Measurements from ENCODE around the gene SETD7.
A peak's percentile ranks its signal among the peaks of the same experiment; 100 is the strongest.

The SETD7 gene

DNA sequence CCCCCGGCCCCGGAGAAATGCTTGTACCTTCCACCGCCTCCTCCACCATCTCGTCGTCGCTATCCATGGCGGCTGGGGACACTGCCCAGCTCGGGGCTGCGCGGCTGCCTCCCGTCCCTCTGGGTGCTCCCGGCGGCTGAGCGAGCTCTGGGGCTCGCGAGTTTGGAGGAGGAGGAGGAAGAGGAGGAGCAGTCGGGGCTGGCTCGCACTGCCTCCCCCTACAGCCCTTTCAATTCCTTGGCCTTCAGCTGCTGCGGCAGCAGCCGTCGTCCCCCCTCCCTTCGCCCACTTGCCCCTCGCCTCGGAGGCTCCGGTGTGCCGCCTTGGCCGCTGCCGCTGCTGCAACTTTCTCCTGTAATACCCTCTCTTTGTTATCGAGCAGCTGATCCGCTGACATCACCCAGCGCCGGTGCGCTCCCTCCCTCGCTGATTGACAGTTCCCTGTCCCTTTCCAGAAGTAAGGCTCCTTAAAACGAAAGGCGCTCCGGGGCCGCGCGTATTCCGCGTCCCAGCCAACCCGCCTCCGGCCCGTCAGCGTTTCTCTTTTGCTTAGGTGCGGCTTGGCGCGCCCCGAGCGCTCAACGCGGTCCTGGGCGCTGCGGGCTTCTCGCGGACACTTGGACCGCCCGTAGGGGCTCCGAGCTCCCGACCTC lies at the start of gene SETD7:
TSS of gene SETD7 (minus strand) at position 149 of the 653 bp plus-strand sequence. CDS start at position 67, 82 bp downstream.
- FAIRE-seq = no peak

DNA sequence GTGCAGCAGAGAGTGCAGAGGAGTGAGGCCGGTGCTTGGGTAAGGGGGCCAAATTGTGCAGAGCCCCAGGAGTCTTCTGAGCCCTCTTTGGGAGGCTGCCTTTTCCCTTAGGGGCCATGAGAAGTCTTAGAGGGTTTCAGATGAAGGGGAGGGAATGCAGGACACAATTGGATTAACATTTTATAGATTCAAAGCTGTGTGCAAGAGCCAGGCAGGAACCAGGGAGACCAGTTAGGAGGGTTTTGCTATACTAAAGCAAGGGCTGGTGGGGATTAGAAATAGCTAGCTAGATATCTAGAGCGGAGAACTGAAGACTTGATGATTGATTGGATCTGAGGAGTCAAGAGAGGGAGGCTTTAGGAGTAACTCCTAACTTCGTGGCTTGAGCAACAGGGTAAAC lies 49.5 kb upstream of the SETD7 start:
- no peak for FAIRE-seq
- no peak for DNase-seq (ENCODE audit: low spot score)

More for the DNA sequence above, at the start of gene SETD7:
- peak; percentile 61 for DNase-seq (ENCODE audit: low spot score)

DNA sequence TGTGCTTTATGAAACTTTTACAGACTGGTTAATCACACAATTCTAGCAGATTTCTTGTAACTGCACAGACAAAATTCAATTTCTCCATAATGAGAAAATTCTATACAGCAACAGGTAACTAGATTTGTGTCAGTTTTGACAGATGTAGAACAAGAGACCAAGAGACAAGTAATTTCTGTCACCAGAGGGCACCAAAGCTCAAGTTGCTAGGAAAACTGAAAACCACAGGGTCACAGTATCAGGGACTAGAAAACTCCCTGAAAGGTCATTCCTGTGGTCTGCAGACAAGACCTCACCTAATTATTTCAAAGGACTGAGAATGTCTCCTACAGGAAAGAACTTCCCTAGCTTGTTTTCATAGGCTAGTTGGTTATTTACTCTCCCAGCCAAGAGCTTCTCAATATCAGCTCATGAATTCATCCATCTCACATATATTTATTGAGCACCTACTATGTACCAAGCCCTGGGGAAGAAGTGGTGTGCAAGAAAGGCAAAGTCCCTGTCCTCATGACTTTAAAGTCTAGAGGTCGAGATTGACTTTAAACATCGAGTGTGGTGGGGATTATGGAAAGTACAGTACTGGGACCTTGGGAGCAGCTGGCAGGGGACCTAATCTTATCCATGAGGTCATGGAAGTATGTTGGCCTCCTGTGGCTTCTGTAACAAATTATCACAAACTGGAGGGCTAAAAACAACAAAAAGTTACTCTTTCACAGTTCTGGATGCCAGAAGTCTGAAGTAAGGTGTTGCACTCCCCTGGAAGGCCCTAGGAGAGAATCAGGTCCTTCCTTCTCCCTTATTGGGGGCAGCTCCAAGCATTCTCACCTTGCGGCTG lies 47.8 kb upstream of the SETD7 start:
- DNase-seq (ENCODE audit: low spot score) = peak; percentile 57
- peak; percentile 14 for FAIRE-seq

DNA sequence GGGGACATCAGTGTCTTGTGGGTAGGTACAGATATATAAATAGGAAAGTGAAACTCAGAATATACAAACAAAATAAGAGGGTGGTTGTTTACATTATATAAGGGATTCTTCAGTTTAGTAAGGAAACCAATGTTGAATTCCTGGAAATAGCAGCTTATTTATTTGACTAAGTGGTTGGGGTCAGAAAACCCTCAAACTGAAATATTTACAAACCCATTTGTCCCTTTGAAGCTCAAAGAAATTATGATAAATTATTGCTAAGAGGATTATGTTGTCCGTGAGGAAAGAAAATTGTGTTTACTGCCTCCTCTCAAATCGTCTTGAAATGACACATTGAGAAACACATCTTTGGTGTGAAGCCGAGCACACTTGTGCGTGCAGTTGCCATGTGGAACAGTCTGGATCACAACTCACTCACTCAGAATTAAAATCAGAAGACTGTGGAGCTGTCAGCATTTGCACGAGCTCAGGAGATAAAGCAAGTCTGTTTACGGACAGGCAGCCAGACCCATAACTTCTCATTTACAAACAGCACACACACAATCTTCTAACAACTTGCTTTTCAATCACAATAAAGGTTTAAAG lies 46.8 kb upstream of the SETD7 start:
- no peak for DNase-seq (ENCODE audit: low spot score)
- FAIRE-seq = no peak

DNA sequence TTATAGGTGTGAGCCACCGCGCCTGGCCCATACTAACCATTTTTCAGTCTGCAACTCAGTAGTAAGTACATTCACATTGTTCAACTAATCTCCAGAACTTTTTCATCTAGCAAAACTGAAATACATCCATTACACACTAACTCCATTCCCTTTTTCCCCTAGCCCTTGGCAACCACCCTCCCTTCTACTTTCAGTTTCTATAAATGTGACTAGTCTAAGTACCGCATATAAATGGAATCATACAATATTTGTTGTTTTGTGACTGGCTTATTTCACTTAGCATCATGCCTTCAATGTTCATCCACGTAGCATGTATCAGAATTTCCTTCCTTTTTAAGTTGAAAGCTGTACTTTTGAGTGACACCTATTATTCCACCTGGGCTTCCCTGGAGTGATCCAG lies 44.6 kb upstream of the SETD7 start:
- no peak for DNase-seq (ENCODE audit: low spot score)
- no peak for FAIRE-seq

DNA sequence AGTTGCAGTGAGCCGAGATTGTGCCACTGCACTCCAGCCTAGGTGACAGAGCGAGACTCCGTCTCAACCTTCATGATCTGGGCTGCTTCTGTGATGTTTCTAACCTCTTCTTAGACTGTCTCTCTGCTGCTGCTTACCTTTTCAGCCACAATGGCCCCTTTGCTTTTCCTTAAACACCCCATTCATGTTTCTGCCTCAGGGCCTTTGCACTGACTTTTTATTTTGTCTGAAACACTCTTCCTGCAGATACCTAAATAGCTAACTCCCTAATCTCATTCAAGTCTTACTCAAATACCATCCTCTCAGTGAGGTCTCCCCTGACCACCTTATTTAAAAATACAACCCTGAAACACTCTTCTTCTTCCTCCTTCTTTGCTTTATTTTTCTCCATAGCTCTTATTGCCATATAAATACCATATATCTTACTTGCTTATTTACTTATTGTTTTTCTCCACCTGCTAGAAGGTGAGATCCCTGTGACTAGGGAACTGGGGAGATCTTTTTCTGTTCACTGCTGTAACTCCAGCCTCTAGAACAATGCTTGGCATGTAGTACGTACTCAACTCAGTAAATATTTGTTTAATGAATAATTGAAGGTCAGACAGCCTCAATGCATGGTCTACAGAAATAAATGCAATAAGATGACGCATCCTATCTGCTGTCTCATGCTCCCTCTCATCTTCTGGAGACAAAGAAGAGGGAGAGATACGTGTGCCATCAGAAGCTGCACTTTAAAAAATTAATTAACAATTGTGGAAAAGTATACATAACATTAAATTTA lies 43.8 kb upstream of the SETD7 start:
- DNase-seq (ENCODE audit: low spot score) (peak; percentile 66), FAIRE-seq (no peak)

DNA sequence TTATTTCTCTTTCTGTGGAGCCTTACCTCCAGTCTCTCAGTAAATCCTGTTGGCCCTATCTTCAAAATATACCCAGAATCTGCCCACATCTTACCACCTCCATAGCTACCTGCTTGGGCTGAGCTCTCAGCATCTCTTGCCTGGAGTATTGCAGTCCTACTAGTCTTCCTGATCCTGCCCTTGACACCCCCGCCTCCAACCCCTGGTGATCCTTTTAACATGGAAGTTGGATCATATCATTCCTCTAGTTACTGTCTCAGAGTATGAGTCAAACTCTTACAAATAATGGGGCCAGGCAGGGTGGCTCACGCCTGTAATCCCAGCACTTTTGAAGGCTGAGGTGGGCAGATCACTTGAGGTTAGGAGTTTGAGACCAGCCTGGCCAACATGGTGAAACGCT lies 43.1 kb upstream of the SETD7 start:
- no peak for FAIRE-seq

DNA sequence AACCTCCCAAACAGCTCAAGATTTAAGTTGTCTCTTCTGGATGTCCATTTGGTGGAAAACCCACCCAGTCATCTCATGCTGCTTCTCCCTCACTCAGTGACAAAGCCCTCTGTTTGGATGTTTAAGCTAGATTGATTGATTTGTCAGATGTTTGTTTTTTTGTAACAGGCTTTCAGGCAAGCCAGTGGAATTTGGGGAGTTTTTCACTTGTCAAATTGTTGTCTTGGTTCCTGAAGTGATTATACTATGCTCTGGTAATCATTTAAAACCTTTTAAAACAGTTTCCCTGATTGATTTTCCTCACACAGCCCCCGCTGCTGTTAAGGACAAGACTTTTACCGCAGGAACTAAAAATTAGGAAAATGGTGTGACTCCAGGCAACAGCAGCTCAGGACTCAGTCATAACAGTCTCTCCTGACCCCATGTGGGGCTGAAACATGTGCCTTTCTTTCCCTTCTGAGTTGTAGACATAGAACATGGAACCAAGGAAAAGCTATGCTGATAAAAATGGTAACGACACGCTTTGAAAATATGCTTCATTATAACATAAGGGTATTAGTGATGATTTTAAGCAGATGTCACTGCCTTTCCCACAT lies 40.8 kb upstream of the SETD7 start:
- FAIRE-seq (no peak), DNase-seq (ENCODE audit: low spot score) (no peak)

More for the DNA sequence above, 43.1 kb upstream of the SETD7 start:
- DNase-seq (ENCODE audit: low spot score) = no peak

DNA sequence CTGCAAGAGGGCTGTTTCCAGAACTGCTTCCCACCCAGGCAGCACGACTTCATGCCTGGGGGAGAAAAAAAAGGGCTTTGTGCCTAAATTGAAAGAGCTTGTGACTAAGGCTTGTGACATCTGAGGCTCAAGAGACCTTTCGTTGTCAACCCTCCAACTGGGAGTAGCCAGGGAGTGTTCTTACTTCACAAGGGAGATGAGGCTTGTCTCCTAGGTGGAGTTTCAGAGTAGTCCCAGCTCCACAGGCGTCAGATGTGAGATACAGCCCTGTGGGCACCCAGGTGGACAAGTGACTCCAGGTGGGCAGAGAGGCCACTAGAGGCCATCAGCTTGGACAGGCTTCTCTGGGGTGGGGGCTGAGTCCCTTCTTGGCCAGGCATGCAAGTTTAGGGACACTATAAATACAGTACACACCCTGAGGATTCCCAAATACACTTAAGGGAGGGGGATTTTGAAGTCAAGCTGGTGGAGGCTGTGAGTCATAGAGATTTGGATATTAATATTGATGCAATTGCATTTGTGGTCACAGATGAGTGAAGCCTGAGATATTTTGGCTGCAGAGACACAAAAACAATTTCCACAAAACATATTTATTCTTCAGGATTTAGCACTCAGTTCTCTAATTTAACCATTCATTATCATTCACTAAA lies 40.1 kb upstream of the SETD7 start:
- no peak for FAIRE-seq
- no peak for DNase-seq (ENCODE audit: low spot score)

DNA sequence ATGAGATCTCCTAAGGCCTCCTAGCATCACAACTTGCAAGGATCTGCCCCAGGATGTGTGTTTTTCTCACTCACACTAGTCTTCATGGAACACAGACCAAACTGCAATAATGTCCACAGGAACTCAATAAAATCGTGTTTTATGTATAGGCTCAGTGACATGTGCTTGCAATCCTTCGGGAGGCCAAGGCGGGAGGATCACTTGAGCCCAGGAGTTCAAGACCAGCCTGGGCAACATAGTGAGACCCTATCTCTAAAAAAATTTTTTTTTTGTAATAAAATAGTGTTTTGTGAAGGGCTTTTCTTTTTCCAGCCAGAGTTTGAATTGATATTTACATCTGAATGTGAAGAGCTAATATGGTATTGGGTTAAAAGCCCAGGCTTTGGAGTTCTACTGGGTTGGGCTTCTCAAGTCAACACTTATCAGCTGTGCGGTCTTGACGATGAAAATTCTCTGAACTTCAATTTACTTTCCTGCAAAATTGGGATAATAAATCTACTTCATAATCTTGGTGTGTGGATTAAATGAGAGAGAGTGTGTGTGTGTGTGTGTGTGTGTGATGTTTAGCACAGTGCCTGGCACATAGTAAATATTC lies 38.7 kb upstream of the SETD7 start:
- DNase-seq (ENCODE audit: low spot score) = no peak
- no peak for FAIRE-seq

DNA sequence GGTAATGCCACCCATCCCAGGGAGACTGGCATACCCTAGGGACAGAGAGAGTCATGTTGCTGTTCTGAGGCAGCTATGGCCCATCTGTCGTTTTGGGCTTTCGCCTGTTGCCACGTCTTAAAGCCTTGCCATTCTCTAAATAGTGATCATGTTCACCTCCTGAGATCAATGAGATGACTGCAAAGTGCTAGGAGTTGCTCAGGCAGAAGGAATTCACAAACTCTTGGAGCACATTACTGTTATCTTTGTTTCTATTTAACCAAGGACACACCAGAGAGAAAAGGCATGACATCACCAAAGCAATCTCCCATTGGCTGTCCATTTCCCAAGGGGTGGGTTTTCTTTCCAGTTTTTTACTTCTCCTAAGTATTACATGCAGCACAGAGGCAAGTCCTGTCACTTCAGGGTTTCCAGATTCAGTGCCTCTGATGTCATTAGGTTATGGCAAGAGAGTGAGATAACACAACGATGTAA lies 37.1 kb upstream of the SETD7 start:
- FAIRE-seq = no peak
- no peak for DNase-seq (ENCODE audit: low spot score)

DNA sequence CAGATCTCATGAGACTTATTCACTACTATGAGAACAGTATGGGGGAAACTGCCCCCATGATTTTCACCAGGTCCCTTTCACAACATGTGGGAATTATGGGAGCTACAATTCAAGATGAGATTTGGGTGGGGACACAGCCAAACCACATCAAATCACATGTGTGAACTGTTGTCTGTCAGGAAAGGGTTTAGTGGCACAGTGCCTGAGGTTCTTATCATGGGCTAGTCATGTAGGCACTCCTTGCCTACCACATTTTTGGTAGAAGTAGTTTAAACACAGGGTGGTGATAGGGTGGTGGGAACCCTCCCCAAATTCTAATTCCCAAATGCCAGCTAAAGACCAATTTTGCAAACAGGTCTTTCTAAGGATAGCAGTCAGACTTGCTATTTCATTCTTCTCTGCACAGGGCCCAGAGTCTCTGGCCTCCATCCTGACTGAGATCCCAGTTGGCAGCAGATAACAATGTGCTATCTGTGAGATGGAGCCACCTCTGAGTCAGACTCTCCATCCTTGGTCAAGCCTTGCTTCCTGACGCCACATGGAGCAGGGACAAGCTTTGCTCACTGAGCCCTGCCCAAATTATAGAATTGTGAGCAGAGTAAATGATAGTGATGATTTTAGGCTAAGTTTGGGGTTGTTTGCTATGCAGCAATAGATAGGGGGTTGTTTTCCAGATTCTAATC lies 33.5 kb upstream of the SETD7 start:
- FAIRE-seq (no peak), DNase-seq (ENCODE audit: low spot score) (no peak)

DNA sequence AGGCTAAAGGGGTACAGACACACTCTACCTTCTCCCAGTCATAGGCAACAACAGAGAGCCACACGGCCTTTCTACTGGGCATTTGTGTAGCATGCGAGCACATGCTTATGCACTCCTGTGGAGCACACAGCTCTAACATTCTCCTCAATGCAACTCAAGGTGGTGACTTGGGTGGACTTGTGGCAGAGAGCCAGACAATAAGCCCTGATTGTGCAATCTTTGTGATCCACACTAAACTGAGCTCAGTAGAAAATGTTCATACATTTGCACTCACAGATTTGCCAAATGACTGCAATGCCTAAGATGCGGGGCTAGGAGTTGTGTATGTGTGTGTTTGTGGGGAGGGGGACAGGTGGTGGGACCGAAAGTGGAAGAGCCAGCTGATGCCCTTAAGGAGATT lies 31.4 kb upstream of the SETD7 start:
- DNase-seq (ENCODE audit: low spot score) = no peak
- no peak for FAIRE-seq

DNA sequence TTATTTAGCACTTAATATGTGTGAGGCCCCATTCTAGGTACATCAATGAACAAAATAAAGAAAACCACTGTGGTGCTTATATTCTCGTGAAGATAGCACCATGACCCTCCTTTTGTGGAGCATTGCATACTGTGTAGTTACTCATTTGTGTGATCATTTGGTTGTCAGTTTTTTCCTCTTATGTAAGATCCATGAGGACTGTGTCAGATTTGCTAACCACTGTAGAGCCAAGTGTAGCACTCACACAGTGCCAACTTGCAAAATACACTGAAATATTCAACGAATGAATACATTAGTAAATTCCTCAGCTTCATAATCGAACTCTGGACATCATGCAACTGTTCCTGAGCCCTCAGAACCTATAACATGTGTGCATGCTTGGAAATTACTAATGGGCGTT lies 29.5 kb upstream of the SETD7 start:
- no peak for FAIRE-seq

DNA sequence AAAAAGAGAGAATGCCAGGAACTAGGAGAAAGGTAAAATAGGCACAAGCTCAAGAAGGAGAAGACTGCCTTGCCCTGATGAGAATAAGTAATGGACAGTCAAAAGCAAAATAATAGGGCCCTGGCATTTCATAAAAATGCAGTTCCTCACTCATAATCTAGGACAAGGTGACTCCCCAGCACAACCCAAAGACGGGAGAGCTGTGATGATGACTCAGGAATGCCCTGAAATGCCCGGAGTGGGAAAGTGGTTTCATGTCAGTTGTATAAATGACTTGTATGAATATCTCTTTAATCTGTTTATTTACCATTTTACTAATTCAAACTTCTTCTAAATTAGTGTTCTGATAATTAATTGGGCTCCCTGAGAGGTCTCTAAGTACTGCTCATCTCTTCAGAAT lies 28.8 kb upstream of the SETD7 start:
- FAIRE-seq = no peak
- DNase-seq (ENCODE audit: low spot score) = no peak

More for the DNA sequence above, 29.5 kb upstream of the SETD7 start:
- DNase-seq (ENCODE audit: low spot score) = no peak

DNA sequence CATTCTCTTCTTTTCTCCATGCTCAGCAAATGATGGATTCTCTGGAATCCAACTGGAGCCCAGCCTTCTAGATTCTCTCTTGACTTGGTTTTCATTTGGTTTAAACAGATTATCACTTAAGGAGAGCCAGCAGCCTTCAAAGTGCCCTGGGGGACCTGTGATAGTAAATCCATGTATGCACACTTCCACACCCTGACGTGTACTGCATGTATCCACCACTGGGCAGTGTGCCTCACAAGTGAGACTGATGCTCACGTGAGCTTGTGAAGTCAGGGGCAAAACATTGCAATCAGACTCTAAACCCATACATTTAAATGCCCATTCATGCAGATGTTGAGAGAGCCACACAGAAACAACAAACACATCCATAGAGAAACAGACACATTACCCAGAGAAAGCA lies 28.0 kb upstream of the SETD7 start:
- FAIRE-seq = no peak
- no peak for DNase-seq (ENCODE audit: low spot score)

DNA sequence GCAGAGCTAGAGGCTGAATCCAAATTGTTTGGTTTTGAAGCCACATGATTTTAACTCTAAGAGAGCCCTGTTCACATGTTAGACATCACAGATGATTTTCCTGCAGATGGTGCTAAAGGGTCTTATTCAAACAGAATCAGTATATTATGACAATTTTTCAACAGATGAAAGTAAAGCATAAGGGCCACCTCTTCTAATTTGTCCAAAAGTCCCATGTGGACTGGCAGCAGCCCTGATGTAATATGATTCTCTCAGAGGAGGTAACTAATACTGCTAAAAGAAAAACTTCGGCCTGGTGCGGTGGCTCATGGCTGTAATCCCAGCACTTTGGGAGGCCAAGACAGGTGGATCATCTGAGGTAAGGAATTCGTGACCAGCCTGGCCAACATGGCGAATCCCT lies 26.0 kb upstream of the SETD7 start:
- no peak for FAIRE-seq
- DNase-seq (ENCODE audit: low spot score) = no peak

DNA sequence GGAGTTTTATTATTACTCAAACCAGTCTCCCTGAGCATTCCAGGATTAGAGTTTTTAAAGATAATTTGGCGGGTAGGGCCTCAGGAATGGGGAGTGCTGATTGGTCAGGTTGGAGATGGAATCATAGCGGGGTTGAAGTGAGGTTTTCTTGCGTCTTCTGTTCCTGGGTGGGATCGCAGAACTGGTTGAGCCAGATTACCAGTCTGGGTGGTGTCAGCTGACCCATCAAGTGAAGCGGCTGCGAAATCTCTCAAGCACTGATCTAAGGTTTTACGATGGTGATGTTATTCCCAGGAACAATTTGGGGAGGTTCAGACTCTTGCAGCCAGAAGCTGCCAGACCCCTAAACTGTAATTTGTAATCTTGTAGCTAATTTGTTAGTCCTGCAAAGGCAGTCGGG lies 25.1 kb upstream of the SETD7 start:
- DNase-seq (ENCODE audit: low spot score) (no peak), FAIRE-seq (no peak)

DNA sequence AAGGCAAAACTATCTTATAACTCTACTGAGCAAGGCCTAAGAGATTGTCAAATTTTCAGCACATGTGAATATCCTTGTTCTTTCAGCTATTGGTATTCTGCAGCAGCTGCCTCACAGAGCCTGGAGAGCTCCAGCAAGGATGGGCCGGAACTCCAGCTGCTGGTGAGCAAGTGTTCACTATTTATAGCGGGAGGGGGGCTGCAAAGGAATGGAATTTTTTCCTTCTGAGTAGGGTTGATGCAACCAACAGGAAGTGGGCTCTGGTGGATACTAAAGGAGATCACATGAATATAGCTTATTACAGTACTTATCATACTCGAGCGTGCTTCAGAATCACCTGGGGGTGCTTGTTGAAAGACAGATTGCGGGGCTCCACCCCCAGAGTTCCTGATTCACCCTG lies 20.2 kb upstream of the SETD7 start:
- FAIRE-seq = no peak

DNA sequence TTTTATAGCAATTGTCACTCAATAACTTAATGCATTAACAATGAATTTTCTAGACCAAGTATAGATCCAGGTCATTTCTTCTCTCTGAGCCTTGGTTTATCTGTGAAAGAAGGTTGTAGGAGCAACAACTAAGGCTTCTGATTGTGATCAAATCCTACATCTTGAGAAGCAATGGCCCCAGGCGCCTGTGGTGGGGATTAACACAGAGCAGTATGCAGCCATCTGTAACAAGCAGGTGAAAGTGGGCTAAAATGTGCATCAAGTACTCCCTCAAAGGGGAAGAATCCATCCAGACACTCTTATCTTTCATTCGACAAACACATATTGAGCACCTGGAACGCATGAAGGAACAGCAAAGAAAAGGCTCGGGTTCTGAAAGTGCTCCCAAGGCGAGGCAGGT lies 19.1 kb upstream of the SETD7 start:
- DNase-seq (ENCODE audit: low spot score) = no peak
- no peak for FAIRE-seq

More for the DNA sequence above, 20.2 kb upstream of the SETD7 start:
- DNase-seq (ENCODE audit: low spot score) = no peak
